Esophagus (tissue), 2 donors: ENCODE data around the gene UNC50. TPM values are rescaled to one million over a fixed set of nuclear protein-coding genes. Genes with fewer than 3 reads are reported as not detected.

Source experiments
- H3K27ac ChIP-seq, 2 donors: one replicate each; pipeline ENCODE4 v1.5.1; 2013; ENCODE audit warnings: low read depth in 2 of 2, mild to moderate bottlenecking in 2 of 2, inconsistent platforms in 1 of 2, low read length in 1 of 2, moderate library complexity in 1 of 2
- H3K27me3 ChIP-seq, 2 donors: one replicate each; pipeline ENCODE4 v1.6.1; 2013; ENCODE audit warnings: low read length in 2 of 2, control low read depth in 1 of 2, mild to moderate bottlenecking in 1 of 2; ENCODE audit not compliant: insufficient read depth in 2 of 2, control insufficient read depth in 1 of 2
- H3K36me3 ChIP-seq, 2 donors: one replicate each; pipeline ENCODE4 v1.6.1; 2013; ENCODE audit warnings: low read length in 1 of 2; ENCODE audit not compliant: control insufficient read depth in 2 of 2, insufficient read depth in 2 of 2
- H3K4me1 ChIP-seq, 2 donors: one replicate each; pipeline ENCODE4 v1.6.1; 2013; ENCODE audit warnings: low read length in 1 of 2; ENCODE audit not compliant: control insufficient read depth in 2 of 2, insufficient read depth in 2 of 2
- H3K4me3 ChIP-seq, 2 donors: one replicate each; pipeline ENCODE4 v1.5.1; 2013; ENCODE audit warnings: low read length in 2 of 2, mild to moderate bottlenecking in 2 of 2, low read depth in 1 of 2, moderate library complexity in 1 of 2
- H3K9me3 ChIP-seq, 2 donors: one replicate each; pipeline ENCODE4 v1.6.1; 2013; ENCODE audit warnings: mild to moderate bottlenecking in 2 of 2, low read depth in 1 of 2, low read length in 1 of 2, moderate library complexity in 1 of 2; ENCODE audit not compliant: control insufficient read depth in 2 of 2, insufficient read depth in 1 of 2
- WGBS, 2 donors: extraction: QIAGEN DNeasy Blood & Tissue Kit; methylation state at CpG; one replicate each; pipeline ENCODE4 v1.1.7; 2013; 5-methylcytosine and 5-hydroxymethylcytosine counted together
- polyA plus RNA-seq, 2 donors: library from polyadenylated mRNA; stranded (reverse); fragments of 200-250 nt; gene quantifications; one replicate each; pipeline ENCODE4 v1.2.3, GENCODE V29; 2013
- donor health status: healthy with polysubstance abuse.
- donor health status: Bipolar disorder and iron deficiency.

UNC50 gene
- polyA plus RNA-seq, 2 donors, result 22.8 to 26.0 TPM

DNA sequence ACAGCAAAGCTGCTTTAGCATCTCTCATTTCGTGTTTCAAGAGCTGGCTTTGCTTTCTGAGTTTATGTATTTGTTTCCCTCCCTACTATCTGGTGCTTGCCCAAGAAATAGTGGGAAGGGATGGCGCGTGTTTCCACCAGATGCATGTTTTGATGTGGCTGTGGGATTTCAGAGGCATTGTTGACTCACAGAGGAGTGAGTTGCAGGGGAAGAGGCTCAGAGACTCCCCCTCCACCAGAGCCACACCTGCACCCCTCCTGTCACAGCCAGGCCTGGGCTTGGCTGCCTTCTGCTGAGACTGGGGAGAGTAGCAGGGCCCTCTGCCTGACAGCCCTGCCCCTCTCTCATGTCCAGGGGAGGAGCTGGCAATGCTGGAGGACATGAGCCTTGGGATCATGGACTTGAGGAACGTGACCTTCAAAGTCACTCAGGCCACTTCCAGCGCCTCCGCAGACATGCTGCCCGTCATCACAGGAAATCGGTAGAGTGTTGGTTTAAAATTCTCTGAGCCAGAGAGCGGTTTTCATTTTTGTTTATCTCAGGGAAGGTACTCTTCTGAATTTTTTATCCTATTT, 43.0 kb upstream of the UNC50 start:
- H3K4me1 ChIP-seq, result peaks cover 6 to 8% of the 10 kb centered on the region in 2 donors
- H3K36me3 ChIP-seq, result peaks cover 0 to 25% of the 10 kb centered on the region in 2 donors

DNA sequence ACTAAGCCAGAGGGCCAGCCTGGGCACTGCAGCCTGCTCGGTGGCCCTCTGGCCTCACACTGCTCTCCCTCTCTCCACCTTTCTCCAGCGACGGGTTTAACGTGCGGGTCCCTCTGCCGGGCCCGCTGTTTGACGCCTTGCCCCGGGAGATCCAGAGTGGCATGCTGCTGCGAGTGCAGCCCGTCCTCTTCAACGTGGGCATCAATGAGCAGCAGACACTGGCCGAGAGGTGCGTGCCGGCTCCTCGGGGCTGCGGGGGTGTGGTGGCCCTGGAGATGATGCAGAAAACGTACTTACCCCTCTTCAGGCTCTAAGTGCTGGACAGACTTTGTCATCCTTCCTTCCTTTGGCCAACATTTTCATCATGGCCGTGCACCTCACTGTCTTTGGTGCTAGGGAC, 42.4 kb upstream of the UNC50 start:
- H3K27me3 ChIP-seq, result no peaks in the 10 kb centered on the region
- no peak overlapping the region for H3K27ac ChIP-seq
- H3K4me3 ChIP-seq, result no peak overlapping the region
- H3K9me3 ChIP-seq, result no peaks in the 10 kb centered on the region
- peaks cover 0 to 28% of the 10 kb centered on the region in 2 donors for H3K36me3 ChIP-seq
- peaks cover 2 to 4% of the 10 kb centered on the region in 2 donors for H3K4me1 ChIP-seq
- 95 to 96% methylated on average over 19 of the region's 19 CpGs for WGBS, 2 donors

More for the DNA sequence above, 43.0 kb upstream of the UNC50 start:
- no peaks in the 10 kb centered on the region for H3K27me3 ChIP-seq
- 89 to 92% methylated on average over 9 of the region's 9 CpGs for WGBS, 2 donors
- no peaks in the 10 kb centered on the region for H3K9me3 ChIP-seq
- no peak overlapping the region for H3K4me3 ChIP-seq
- no peak overlapping the region for H3K27ac ChIP-seq

GRCh38 chr2:98568161-98568956, 40.0 kb upstream of the UNC50 start:
- Histone ChIP-seq H3K4me1 (no peaks in the 10 kb centered on the region), H3K27me3 (no peaks in the 10 kb centered on the region), H3K9me3 (no peaks in the 10 kb centered on the region), H3K4me3 (no peak overlapping the region), H3K36me3 (peaks cover 0 to 34% of the 10 kb centered on the region in 2 donors), H3K27ac (no peak overlapping the region)
- 63 to 75% methylated on average over 11 of the region's 11 CpGs for WGBS, 2 donors

DNA sequence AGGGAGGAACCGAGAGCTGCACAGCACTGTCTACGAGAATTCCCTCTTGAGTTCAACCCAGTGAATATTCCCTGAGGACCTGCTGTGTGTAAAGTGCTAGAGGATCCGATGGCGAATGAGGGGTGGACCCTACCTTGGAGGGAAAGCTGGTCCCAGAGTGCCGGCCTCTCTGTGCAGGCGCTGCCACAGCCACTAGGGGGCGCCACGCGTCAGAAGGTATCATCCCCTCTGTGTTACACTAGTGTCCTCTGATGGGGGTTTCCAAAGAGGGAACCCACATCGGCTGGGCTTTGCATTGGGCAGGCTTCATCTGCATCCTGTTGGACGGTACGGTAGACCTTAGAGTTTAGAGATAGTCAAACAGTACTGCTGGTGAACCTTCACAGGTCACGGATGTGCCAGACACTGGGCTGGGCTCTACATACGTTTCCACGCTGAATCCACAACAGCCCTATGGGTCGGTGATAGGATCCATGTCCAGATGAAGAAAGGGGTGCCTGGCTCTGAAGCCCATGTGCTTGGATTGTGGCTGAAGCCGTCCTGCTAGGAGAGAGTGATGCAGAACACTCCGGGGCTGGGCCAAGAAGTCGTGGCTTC, 39.1 kb upstream of the UNC50 start:
- Histone ChIP-seq H3K4me3 (no peak overlapping the region), H3K27ac (no peak overlapping the region), H3K4me1 (no peaks in the 10 kb centered on the region), H3K36me3 (peaks cover 0 to 36% of the 10 kb centered on the region in 2 donors), H3K27me3 (no peaks in the 10 kb centered on the region), H3K9me3 (no peaks in the 10 kb centered on the region)
- 73 to 74% methylated on average over 19 of the region's 19 CpGs for WGBS, 2 donors

GRCh38 chr2:98569915-98570314, 38.5 kb upstream of the UNC50 start:
- peaks cover 0 to 32% of the 10 kb centered on the region in 2 donors for H3K36me3 ChIP-seq
- H3K27me3 ChIP-seq, result no peaks in the 10 kb centered on the region
- H3K4me3 ChIP-seq, result no peak overlapping the region
- WGBS, 2 donors, result 95 to 97% methylated on average over 13 of the region's 13 CpGs
- no peak overlapping the region for H3K27ac ChIP-seq
- no peaks in the 10 kb centered on the region for H3K4me1 ChIP-seq
- H3K9me3 ChIP-seq, result no peaks in the 10 kb centered on the region

- Histone ChIP-seq H3K36me3 (peaks cover 0 to 32% of the 10 kb centered on the region in 2 donors), H3K4me1 (no peaks in the 10 kb centered on the region), H3K27ac (no peak overlapping the region), H3K9me3 (no peaks in the 10 kb centered on the region), H3K27me3 (no peaks in the 10 kb centered on the region), H3K4me3 (no peak overlapping the region)
- WGBS, 2 donors, result 94 to 96% methylated on average over 5 of the region's 5 CpGs
Measured at GRCh38 chr2:98570356-98570755, 38.0 kb upstream of the UNC50 start.

GRCh38 chr2:98571121-98571701, 37.2 kb upstream of the UNC50 start:
- no peak overlapping the region for H3K4me3 ChIP-seq
- no peaks in the 10 kb centered on the region for H3K4me1 ChIP-seq
- H3K27me3 ChIP-seq, result no peaks in the 10 kb centered on the region
- WGBS, 2 donors, result 92 to 93% methylated on average over 13 of the region's 13 CpGs
- no peaks in the 10 kb centered on the region for H3K9me3 ChIP-seq
- no peak overlapping the region for H3K27ac ChIP-seq
- peaks cover 0 to 29% of the 10 kb centered on the region in 2 donors for H3K36me3 ChIP-seq

GRCh38 chr2:98571796-98572195, 36.6 kb upstream of the UNC50 start:
- 92 to 93% methylated on average over 9 of the region's 9 CpGs for WGBS, 2 donors
- Histone ChIP-seq H3K27me3 (no peaks in the 10 kb centered on the region), H3K27ac (no peak overlapping the region), H3K9me3 (no peaks in the 10 kb centered on the region), H3K4me3 (no peak overlapping the region), H3K36me3 (peaks cover 0 to 30% of the 10 kb centered on the region in 2 donors), H3K4me1 (no peaks in the 10 kb centered on the region)

DNA sequence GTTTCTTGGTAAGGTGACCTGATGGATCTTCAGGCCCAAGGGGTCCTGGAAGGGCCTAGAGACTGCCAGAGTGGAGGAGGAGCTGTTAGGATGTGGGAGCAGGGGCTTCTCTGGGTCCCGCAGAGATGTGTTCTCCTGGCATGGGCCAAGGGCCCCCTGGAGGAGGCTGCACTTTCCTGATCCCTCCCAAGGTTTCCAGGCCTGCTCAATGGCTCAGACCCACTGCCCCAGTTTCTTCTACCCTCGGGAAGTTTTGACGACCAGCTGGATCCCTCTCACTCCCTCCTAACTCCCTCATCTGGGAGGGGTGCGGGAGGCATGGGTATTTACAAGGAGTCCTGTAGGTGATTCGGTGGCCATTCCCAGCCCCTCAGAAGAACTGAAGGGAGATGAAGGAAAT, 36.2 kb upstream of the UNC50 start:
- H3K36me3 ChIP-seq, result peaks cover 0 to 34% of the 10 kb centered on the region in 2 donors
- 85 to 92% methylated on average over 5 of the region's 5 CpGs for WGBS, 2 donors

More for the DNA sequence above, 36.2 kb upstream of the UNC50 start:
- Histone ChIP-seq H3K4me1 (no peaks in the 10 kb centered on the region), H3K27ac (no peak overlapping the region), H3K4me3 (no peak overlapping the region), H3K27me3 (no peaks in the 10 kb centered on the region), H3K9me3 (no peaks in the 10 kb centered on the region)
